Ramos (cell line): Measurements from ENCODE around the gene ZNF575.

Experiments used
- in situ Hi-C: fragments of 300-500 bp; cut with MboI; formaldehyde crosslinking; loops from one replicate; pipeline ENCODE4 v1.14.3; 2022; ENCODE audit warnings: low sequenced_read_pairs; ENCODE audit not compliant: unreplicated experiment

The ZNF575 gene

DNA sequence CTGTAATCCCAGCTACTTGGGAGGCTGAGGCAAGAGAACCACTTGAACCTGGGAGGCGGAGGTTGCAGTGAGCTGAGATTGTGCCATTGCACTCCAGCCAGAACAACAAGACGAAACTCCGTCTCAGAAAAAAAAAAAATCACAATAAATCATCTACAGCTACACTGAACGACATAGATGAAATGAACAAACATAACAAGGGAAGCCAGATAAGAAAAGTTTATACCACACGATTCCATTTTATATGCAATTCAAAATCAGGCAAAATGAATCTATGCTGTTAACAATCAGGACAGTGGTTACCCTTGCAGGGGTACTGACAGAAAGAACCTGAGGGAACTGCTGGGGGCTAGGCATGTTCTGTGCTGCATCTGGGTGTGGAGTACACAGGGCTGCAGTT, 36.7 kb downstream of the ZNF575 start:
- in situ Hi-C loops: no loop called here

DNA sequence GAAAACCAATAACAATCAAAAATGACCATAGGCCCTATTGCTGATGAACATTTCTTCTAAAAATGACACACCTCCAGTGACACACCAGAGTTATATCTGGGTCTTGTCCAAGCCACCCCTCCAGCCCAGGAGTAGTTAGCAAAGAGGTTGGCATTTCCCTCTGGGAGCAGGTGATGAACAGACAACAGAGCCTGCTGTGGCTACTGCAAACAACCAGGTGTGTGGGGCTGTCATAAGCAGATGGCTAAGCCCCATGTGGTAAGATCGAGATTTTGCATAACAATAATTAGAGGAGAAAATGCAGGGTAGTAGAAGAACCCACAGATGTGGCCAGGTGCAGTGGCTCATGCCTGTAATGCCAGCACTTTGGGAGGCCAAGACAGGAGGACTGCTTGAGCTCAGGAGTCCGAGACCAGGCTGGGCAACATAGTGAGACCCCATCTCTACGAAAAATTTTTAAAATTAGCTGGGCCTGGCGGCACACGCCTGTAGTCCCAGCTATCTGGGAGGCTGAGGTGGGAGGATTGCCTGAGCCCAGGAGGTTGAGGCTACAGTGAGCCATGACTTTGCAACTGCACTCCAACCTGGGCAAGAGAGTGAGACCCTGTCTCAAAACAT, 37.3 kb downstream of the ZNF575 start:
- in situ Hi-C loops: no loop called here

DNA sequence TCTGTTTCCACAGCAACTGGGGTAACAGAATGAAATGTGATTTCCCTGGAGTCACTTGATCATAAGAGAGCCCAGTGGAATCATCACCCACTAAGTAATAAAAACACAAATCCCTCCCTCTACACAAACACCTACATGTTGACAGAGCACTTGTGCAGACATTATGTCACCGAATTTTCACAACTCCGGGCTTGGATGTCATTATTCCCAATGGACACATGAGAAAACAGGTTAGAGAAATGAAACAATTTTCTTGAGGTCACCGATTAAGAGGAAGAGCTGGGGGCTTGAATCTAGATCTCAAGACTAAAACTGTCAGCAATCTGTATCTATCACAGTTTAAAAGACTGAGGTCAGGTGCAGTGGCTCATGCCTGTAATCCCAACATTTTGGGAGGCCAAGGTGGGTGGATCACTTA, 39.2 kb downstream of the ZNF575 start:
- in situ Hi-C loops: no loop called here

DNA sequence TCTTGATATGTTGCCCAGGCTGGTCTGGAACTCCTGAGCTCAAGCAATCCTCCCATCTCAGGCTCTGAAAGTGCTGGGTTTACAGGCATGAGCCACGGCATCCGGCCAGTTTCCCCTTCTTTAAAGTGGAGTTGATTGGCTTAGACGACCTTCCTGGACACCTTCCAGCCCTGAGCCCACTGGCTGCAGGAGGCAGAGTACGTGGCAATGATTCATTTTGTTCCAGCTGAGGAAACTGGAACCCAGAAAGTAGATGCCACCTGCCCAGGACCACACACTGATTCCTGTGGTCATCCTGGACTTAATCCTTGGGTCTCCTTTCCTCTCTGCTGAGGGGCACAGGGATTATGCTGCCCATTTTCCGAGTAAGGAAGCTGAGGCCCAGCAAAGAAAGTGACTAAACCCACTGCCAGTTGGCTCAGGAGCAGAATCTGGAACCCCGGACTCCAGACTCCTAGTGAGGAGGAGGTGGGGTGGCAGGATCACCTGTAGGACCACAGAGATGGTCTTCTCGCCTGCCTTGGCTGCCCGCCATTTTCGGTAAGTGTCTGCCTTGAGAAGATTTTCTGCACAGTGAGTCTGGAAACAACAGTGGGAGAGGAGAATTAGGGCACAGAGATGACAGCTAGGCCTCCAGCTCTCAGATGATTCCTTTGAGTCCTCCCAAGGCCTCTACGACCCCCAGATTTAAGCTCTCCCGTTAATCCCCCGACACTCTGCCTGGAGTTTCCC, 41.6 kb downstream of the ZNF575 start:
- in situ Hi-C loops: no loop called here

DNA sequence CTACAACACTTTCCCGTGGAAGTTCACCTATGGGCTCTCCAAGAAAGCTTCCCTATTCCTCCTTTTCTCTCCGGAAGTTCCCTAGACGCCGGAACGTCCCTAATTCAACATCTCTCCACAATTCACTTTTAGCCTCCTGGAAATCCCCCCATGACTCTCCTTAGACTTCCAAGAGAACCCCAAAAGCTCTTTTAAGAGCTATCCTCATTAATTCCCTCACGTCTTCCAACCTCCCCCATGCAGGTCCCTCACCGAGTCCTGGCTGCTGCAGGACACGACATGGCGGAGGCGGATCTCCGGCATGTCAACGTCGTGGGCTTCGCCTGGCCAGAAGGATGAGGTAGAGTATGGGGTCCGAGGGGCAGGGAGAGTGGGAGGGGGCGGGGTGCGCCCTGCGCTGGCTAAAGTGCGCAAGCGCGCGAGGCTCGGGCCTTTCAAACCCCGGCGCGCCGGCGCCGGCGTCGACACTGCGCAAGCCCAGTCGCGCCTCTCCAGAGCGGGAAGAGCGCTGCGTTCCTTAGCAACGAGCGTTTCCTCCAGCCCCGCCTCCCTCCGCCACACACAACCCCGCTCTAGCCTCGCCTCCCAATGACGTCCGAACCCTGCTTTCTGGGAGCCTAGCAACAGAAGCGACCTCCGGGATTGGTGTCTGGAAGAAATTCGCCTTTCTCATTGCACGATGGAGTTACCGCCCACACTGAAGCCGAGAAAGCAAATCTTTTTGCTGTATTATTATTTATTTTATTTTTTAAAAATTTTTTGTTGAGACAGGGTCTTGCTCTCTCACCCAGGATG, 42.4 kb downstream of the ZNF575 start, which contains the start of the genes PINLYP and XRCC1:
Gene PINLYP, plus strand, starts transcription at position 646 of the 795 bp plus-strand sequence. CDS start 1,391 bp downstream, outside the sequence.
Gene XRCC1, minus strand, starts transcription at position 372 of the 795 bp plus-strand sequence. Its CDS starts 69 bp downstream, at position 303.
- in situ Hi-C loops: no loop called here

DNA sequence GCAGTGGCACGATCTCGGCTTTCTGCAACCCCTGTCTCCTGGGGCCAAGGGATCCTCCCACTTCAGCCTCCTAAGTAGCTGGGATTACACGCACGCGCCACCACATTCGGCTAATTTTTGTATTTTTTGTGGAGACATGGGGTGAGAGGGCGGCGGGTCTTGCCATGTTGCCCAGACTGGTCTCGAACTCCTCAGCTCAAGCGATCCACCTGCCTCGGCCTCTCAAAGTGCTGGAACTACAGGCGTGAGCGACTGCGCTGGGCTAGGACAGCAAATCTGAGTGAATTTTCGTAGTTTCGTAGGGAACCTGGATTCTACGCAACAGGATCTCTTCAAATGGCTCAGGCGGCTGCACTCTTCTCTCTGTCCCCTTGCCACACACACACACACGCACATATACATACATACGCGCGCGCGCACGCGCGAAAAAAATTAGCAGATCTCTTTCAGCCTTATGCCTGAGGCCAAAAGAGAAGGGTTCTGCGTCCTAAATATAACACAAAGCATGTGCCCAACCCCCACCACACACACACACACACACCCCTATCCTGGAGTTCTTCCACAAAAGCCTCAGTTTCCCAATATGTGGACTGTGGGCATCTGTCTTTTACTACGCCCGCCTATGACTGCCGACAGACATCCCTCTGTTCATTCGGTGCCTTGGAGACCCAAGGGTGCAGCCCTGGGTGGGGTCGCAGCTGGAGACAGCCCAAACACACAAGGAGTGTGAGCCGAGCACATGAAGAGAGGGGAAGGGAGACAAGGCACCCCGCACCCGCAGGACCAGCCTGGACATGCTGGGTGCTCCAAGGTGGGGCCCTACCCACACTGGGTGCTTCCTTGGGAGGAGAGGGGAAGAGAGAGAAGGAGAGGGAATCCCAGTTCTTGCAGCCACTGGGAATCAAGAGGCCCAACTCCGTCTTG, 43.2 kb downstream of the ZNF575 start:
- in situ Hi-C loops: no loop called here

DNA sequence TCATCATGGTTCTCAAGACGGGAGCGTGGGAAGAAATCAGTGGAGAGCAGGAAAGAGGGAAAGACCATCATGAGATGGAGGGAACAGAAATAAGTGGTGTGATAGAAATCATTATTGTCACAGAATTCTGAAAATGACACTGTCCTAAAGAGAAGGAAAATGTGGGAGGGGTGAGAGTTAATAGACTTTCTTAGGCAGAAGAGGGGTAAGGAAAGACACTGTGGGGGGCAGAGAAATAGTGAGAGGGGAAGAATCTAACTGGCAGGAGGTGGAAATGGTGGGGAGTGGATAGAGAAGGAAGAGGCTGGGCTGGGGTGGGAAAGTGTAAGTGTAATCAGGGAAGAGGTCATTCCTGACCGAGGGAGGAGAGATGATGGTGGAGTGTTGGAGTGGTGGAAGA, 45.8 kb downstream of the ZNF575 start:
- in situ Hi-C loops: no loop called here

DNA sequence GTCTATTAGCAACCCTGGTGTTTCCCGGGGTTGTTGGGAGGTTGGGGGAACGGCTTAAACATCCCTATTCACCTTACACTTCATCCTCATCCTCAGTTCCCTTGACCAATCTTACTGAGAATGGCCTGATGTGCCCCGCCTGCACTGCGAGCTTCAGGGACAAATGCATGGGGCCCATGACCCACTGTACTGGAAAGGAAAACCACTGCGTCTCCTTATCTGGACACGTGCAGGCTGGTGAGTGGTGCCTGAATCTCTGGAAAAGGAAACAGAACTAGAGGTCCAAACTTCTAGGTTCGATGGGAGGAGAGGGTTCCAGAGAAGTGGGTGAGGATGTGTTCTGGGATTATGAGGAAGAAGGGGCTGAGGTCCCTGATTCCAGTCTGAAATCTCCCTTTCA, 48.5 kb downstream of the ZNF575 start:
- in situ Hi-C loops: no loop called here

DNA sequence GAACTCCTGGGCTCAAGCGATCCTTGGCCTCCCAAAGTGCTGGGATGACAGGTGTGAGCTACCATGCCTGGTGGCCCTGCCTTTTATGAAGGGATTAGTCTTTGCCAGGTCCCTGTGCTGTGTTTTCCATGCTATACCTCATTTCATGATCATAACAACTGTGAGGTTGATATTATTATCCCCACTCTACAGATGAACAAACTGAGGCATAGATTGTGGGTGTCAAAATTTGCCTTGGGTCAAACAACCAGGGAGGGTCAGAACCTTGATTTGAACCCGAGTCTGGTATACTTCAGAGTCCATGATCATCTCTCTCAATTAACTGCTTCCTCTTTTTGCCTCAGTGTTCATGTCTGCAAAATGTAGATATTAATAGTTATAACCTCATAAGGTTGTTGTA, 49.5 kb downstream of the ZNF575 start:
- in situ Hi-C loops: no loop called here

DNA sequence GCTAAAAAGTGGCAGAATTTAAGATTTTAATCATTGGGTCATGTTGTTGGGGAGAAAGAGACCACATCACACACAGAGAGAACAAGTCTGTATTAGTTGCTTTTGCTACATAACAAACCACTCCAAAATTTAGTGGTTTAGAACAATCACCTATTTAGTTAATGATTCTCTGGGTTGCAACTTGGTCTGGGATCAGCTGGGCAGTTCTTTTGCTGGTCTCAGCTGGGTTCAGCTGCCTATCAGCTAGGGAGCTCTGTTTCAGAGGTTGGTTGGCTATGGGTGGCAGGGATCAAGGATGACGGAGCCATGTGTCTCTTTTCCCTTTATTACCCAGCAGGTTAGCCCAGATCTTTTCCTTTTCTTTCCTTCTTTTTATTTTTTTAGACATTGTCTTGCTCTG, 51.5 kb downstream of the ZNF575 start:
- in situ Hi-C loops: no loop called here
